Nephron (organoid): Measurements from ENCODE around the gene MARCHF4.

Experiments used
- H3K27ac Mint-ChIP-seq, 3 experiments: 2 replicates each; pipeline ENCODE4 v1.8.0; 2020; ENCODE audit warnings: mixed read lengths in 3 of 3, mild to moderate bottlenecking in 2 of 3, moderate library complexity in 1 of 3
- H3K27me3 Mint-ChIP-seq: 2 replicates; pipeline ENCODE4 v1.8.0; 2021; ENCODE audit warnings: low read depth, mild to moderate bottlenecking, moderate library complexity, mixed read lengths
- H3K36me3 Mint-ChIP-seq: 2 replicates; pipeline ENCODE4 v1.8.0; 2020; ENCODE audit warnings: low read depth, mixed read lengths
- H3K4me1 Mint-ChIP-seq: 2 replicates; pipeline ENCODE4 v1.8.0; 2020; ENCODE audit warnings: mixed read lengths
- H3K4me3 Mint-ChIP-seq, 3 experiments: 2 replicates each; pipeline ENCODE4 v1.8.0; 2020; ENCODE audit warnings: mild to moderate bottlenecking in 3 of 3, mixed read lengths in 3 of 3, moderate library complexity in 2 of 3
- H3K9me3 Mint-ChIP-seq: 2 replicates; pipeline ENCODE4 v1.8.0; 2020; ENCODE audit warnings: mixed read lengths
- CTCF ChIP-seq, 3 experiments: fragments of 200-600 bp; sonication (generic); IDR thresholded peaks; one replicate each; pipeline ENCODE4 v1.5.0; 2021; ENCODE audit warnings: antibody characterized with exemption in 3 of 3; ENCODE audit not compliant: unreplicated experiment in 3 of 3

Gene MARCHF4

GRCh38 chr2:216372761-216373291, 543 bp upstream of the MARCHF4 start:
- H3K9me3 Mint-ChIP-seq: no peaks in the 10 kb centered on the region
- no peaks in the 10 kb centered on the region for H3K36me3 Mint-ChIP-seq
- no peak for TF ChIP-seq CTCF (IDR thresholded peaks at IDR 0.05; ENCODE audit: unreplicated experiment in 3 of 3)
- peak overlapping the region; percentile 76 to 83 (median 83) for H3K4me3 Mint-ChIP-seq
- peaks cover 14% of the 10 kb centered on the region for H3K4me1 Mint-ChIP-seq
- H3K27me3 Mint-ChIP-seq: peaks cover 71% of the 10 kb centered on the region
- H3K27ac Mint-ChIP-seq: no peak overlapping the region

- no peak overlapping the region for H3K27ac Mint-ChIP-seq
- no peak for TF ChIP-seq CTCF (IDR thresholded peaks at IDR 0.05; ENCODE audit: unreplicated experiment in 3 of 3)
- no peaks in the 10 kb centered on the region for H3K36me3 Mint-ChIP-seq
- H3K4me3 Mint-ChIP-seq: peak overlapping the region; percentile 53 to 80 (median 53)
- H3K27me3 Mint-ChIP-seq: peaks cover 84% of the 10 kb centered on the region
- no peaks in the 10 kb centered on the region for H3K9me3 Mint-ChIP-seq
- H3K4me1 Mint-ChIP-seq: peaks cover 14% of the 10 kb centered on the region
Measured at GRCh38 chr2:216370961-216371712, 1.1 kb downstream of the MARCHF4 start.

GRCh38 chr2:216369821-216370220, 2.5 kb downstream of the MARCHF4 start:
- no peaks in the 10 kb centered on the region for H3K9me3 Mint-ChIP-seq
- TF ChIP-seq CTCF (IDR thresholded peaks at IDR 0.05; ENCODE audit: unreplicated experiment in 3 of 3): no peak
- peaks cover 14% of the 10 kb centered on the region for H3K4me1 Mint-ChIP-seq
- no peak overlapping the region for H3K27ac Mint-ChIP-seq
- H3K36me3 Mint-ChIP-seq: no peaks in the 10 kb centered on the region
- H3K4me3 Mint-ChIP-seq: peak overlapping the region in 1 of 3 experiments; percentile 45
- H3K27me3 Mint-ChIP-seq: peaks cover 86% of the 10 kb centered on the region

GRCh38 chr2:216366777-216367471, 5.4 kb downstream of the MARCHF4 start:
- Mint-ChIP-seq H3K36me3 (no peaks in the 10 kb centered on the region), H3K27me3 (peaks cover 67% of the 10 kb centered on the region), H3K9me3 (no peaks in the 10 kb centered on the region), H3K27ac (no peak overlapping the region), H3K4me3 (no peak overlapping the region), H3K4me1 (peaks cover 18% of the 10 kb centered on the region)
- no peak for TF ChIP-seq CTCF (IDR thresholded peaks at IDR 0.05; ENCODE audit: unreplicated experiment in 3 of 3)

- TF ChIP-seq CTCF (IDR thresholded peaks at IDR 0.05; ENCODE audit: unreplicated experiment in 3 of 3): no peak
- Mint-ChIP-seq H3K27me3 (peaks cover 62% of the 10 kb centered on the region), H3K4me1 (peaks cover 18% of the 10 kb centered on the region), H3K9me3 (no peaks in the 10 kb centered on the region), H3K27ac (no peak overlapping the region), H3K4me3 (no peak overlapping the region), H3K36me3 (no peaks in the 10 kb centered on the region)
Measured at GRCh38 chr2:216365518-216365917, 6.8 kb downstream of the MARCHF4 start.
